Measurements from ENCODE around the gene SERPINF2. TPM values are rescaled to one million over a fixed set of nuclear protein-coding genes. Genes with fewer than 3 reads are reported as not detected.

The SERPINF2 gene
- total RNA-seq, 4 donors from 2014 or later, result 0.85 to 6.4 (median 4.3) TPM

DNA sequence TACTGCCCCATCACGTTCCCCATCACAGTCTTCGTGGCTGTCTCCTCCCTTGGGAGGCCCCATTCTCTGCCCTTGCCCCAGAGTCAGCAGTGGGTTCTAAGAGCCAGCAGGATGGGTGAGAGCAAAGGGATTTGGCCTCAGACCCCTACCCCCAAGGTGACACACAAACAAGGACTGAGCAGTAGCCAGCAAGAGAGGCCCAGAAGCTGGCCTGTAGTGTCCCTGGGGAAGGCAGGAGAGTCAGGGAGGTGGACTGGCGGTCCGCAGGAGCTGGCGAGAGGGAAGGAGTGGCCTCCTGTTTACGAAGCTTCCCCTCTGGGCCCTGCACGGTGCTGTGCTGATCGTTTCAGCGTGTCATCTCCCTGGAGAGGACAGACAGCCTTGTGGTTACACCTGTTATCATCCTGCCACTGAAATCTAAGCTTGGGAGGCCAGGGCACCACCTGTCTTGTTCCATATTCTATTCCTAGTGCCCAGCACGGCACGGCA is 9.8 kb upstream of the SERPINF2 start:
- intact Hi-C loops (cut with DNase I; ENCODE audit: low total_unique reads) (no loop called here), in situ Hi-C loops (cut with MboI; ENCODE audit: low sequenced_read_pairs in 4 of 4) (no loop called here)
- peak overlapping the region; percentile 26 to 100 (median 99) for H3K27ac ChIP-seq
- TF ChIP-seq CTCF (IDR thresholded peaks at IDR 0.05 in 4 of 5, conservative IDR thresholded peaks at IDR 0.05 in 1 of 5) (no peak), POLR2A (IDR thresholded peaks at IDR 0.05) (no peak)
- peaks cover 36 to 37% of the 10 kb centered on the region in 2 donors for H3K4me1 ChIP-seq
- H3K9me3 ChIP-seq, result no peaks in the 10 kb centered on the region
- no peak overlapping the region for H3K4me3 ChIP-seq
- H3K27me3 ChIP-seq, result no peaks in the 10 kb centered on the region
- DNase-seq, result no peak
- peaks cover 0 to 65% of the 10 kb centered on the region in 2 donors for H3K36me3 ChIP-seq
- no peak for ATAC-seq

GRCh38 chr17:1733759-1734158 is 8.9 kb upstream of the SERPINF2 start:
- no peak overlapping the region for H3K4me3 ChIP-seq
- no peak for TF ChIP-seq CTCF (IDR thresholded peaks at IDR 0.05 in 4 of 5, conservative IDR thresholded peaks at IDR 0.05 in 1 of 5)
- no peak for TF ChIP-seq POLR2A (IDR thresholded peaks at IDR 0.05)
- ATAC-seq (no peak), DNase-seq (no peak)
- no peaks in the 10 kb centered on the region for H3K27me3 ChIP-seq
- H3K4me1 ChIP-seq, result peaks cover 31 to 36% of the 10 kb centered on the region in 2 donors
- in situ Hi-C loops (cut with MboI; ENCODE audit: low sequenced_read_pairs in 4 of 4) (no loop called here), intact Hi-C loops (cut with DNase I; ENCODE audit: low total_unique reads) (no loop called here)
- H3K36me3 ChIP-seq, result peaks cover 0 to 63% of the 10 kb centered on the region in 2 donors
- peak overlapping the region in 2 of 4 donors; percentile 99 to 100 for H3K27ac ChIP-seq
- no peaks in the 10 kb centered on the region for H3K9me3 ChIP-seq

DNA sequence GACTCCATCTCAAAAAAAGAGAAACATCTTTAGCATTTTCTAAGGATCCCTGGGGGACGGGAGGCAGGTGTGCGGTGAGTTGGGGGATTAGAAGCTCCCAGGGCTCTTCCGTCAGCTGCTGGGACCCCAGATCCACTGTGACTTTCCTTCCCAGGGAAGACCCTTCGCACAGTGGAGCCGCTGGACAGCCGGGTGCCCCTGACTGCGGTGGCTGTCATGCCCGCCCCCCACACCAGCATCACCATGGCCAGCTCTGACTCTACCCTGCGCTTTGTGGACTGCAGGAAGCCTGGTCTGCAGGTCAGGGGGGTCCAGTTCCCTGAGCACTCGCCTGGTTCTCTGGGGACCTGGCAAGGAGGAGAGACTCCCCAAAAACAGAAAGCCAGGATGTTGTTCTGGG is 7.3 kb upstream of the SERPINF2 start:
- ATAC-seq, result no peak
- intact Hi-C loops (cut with DNase I; ENCODE audit: low total_unique reads), result no loop called here
- TF ChIP-seq CTCF (IDR thresholded peaks at IDR 0.05 in 4 of 5, conservative IDR thresholded peaks at IDR 0.05 in 1 of 5) (no peak), POLR2A (IDR thresholded peaks at IDR 0.05) (no peak)
- Histone ChIP-seq H3K9me3 (no peaks in the 10 kb centered on the region), H3K4me1 (peaks cover 20 to 26% of the 10 kb centered on the region in 2 donors), H3K4me3 (no peak overlapping the region), H3K27ac (peak overlapping the region in 2 of 4 donors; percentile 7 to 46), H3K36me3 (peaks cover 0 to 55% of the 10 kb centered on the region in 2 donors), H3K27me3 (no peaks in the 10 kb centered on the region)
- no peak for DNase-seq
- in situ Hi-C loops (cut with MboI; ENCODE audit: low sequenced_read_pairs in 4 of 4), result no loop called here

GRCh38 chr17:1735834-1736347 is 6.8 kb upstream of the SERPINF2 start:
- Histone ChIP-seq H3K9me3 (no peaks in the 10 kb centered on the region), H3K27me3 (no peaks in the 10 kb centered on the region), H3K36me3 (peaks cover 0 to 55% of the 10 kb centered on the region in 2 donors), H3K27ac (peak overlapping the region; percentile 5 to 46 (median 8)), H3K4me1 (peaks cover 15 to 22% of the 10 kb centered on the region in 2 donors), H3K4me3 (no peak overlapping the region)
- ATAC-seq, result no peak
- in situ Hi-C loops (cut with MboI; ENCODE audit: low sequenced_read_pairs in 4 of 4), result no loop called here
- no peak for TF ChIP-seq CTCF (IDR thresholded peaks at IDR 0.05 in 4 of 5, conservative IDR thresholded peaks at IDR 0.05 in 1 of 5)
- no peak for TF ChIP-seq POLR2A (IDR thresholded peaks at IDR 0.05)
- DNase-seq, result no peak
- intact Hi-C loops (cut with DNase I; ENCODE audit: low total_unique reads), result no loop called here
